GM23248 (cell line): ENCODE measurements around the gene FRAT1.

Experiments
- EZH2 ChIP-seq: fragments of 200-600 bp; sonication (generic); IDR thresholded peaks from 2 replicates; pipeline ENCODE4 v1.6.1; 2018; ENCODE audit warnings: antibody characterized with exemption, mild to moderate bottlenecking; ENCODE audit not compliant: insufficient read depth, poor library complexity, severe bottlenecking
- EZH2phosphoT487 ChIP-seq: fragments of 200-600 bp; sonication (generic); IDR thresholded peaks from 2 replicates; pipeline ENCODE4 v1.6.1; 2018; ENCODE audit warnings: antibody characterized with exemption, moderate library complexity, mild to moderate bottlenecking, low read depth; ENCODE audit not compliant: insufficient read depth

- TF ChIP-seq EZH2phosphoT487 (no peak), EZH2 (no peak)
Observed at GRCh38 chr10:97328646-97329453, 9.8 kb downstream of the FRAT1 start.
